MM.1S (cell line): ENCODE data around the gene TIPIN.
"Not testable (repeated sequence)": the region's sequence is repeated elsewhere in the genome, so short reads cannot be mapped to it uniquely, and the experiment has no call there.

Source experiments
- DNase-seq: peaks from one replicate; pipeline ENCODE4 v3.0.0-alpha.2; 2015
- H2AFZ ChIP-seq: fragments of 300-600 bp; sonication (generic); 2 replicates; pipeline ENCODE4 v1.6.0; 2016; ENCODE audit warnings: antibody characterized with exemption, low read length
- H3F3A ChIP-seq: fragments of 300-600 bp; sonication (generic); 2 replicates; pipeline ENCODE4 v1.6.1; 2016; ENCODE audit warnings: mild to moderate bottlenecking, antibody characterized with exemption, low read length, moderate library complexity, mixed read lengths; ENCODE audit not compliant: insufficient read depth
- H3K27ac ChIP-seq: fragments of 300-600 bp; sonication (generic); 2 replicates; pipeline ENCODE4 v1.5.1; 2016; ENCODE audit warnings: mild to moderate bottlenecking, low read length
- H3K27me3 ChIP-seq: fragments of 300-600 bp; sonication (generic); replicated peaks from 2 replicates; pipeline ENCODE4 v1.6.0; 2016; ENCODE audit warnings: low read length; ENCODE audit not compliant: insufficient read depth
- H3K36me3 ChIP-seq: fragments of 300-600 bp; sonication (generic); replicated peaks from 2 replicates; pipeline ENCODE4 v1.6.1; 2016; ENCODE audit warnings: mild to moderate bottlenecking, low read length, mixed read lengths; ENCODE audit not compliant: insufficient read depth
- H3K4me1 ChIP-seq: fragments of 300-600 bp; sonication (generic); 2 replicates; pipeline ENCODE4 v1.6.1; 2016; ENCODE audit warnings: low read length, mixed read lengths
- H3K4me2 ChIP-seq: fragments of 300-600 bp; sonication (generic); 2 replicates; pipeline ENCODE4 v1.6.0; 2016; ENCODE audit warnings: low read depth, low read length
- H3K4me3 ChIP-seq: fragments of 300-600 bp; sonication (generic); 2 replicates; pipeline ENCODE4 v1.5.1; 2016; ENCODE audit warnings: low read length, mixed read lengths
- H3K79me2 ChIP-seq: fragments of 300-600 bp; sonication (generic); 2 replicates; pipeline ENCODE4 v1.6.1; 2016; ENCODE audit warnings: mixed run types, low read length, mixed read lengths
- H3K9ac ChIP-seq: fragments of 300-600 bp; sonication (generic); 2 replicates; pipeline ENCODE4 v1.6.1; 2016; ENCODE audit warnings: low read length, mixed read lengths
- H3K9me2 ChIP-seq: fragments of 300-600 bp; sonication (generic); replicated peaks from 2 replicates; pipeline ENCODE4 v1.6.1; 2016; ENCODE audit warnings: mild to moderate bottlenecking, low read length, mixed read lengths; ENCODE audit not compliant: insufficient read depth
- H3K9me3 ChIP-seq: fragments of 300-600 bp; sonication (generic); replicated peaks from 2 replicates; pipeline ENCODE4 v1.6.1; 2016; ENCODE audit warnings: mild to moderate bottlenecking, low read length, mixed read lengths; ENCODE audit not compliant: insufficient read depth
- H4K20me1 ChIP-seq: fragments of 300-600 bp; sonication (generic); 2 replicates; pipeline ENCODE4 v1.6.1; 2016; ENCODE audit warnings: mild to moderate bottlenecking, low read length, moderate library complexity, mixed read lengths; ENCODE audit not compliant: insufficient read depth
- CTCF ChIP-seq: fragments of 300-600 bp; sonication (generic); IDR thresholded peaks from 2 replicates; pipeline ENCODE4 v1.5.1; 2016; ENCODE audit warnings: antibody characterized with exemption, low read length, mixed read lengths
- EZH2 ChIP-seq: fragments of 300-600 bp; sonication (generic); optimal IDR thresholded peaks from 2 replicates; pipeline ENCODE3; 2017; ENCODE audit warnings: low read depth, mild to moderate bottlenecking, antibody characterized with exemption, low read length, mixed read lengths
- EZH2phosphoT487 ChIP-seq: fragments of 300-600 bp; sonication (generic); IDR thresholded peaks from 2 replicates; pipeline ENCODE4 v1.6.1; 2018; ENCODE audit warnings: antibody characterized with exemption, low read length

The TIPIN gene

GRCh38 chr15:66399276-66399675 lies 42.8 kb upstream of the TIPIN start:
- Histone ChIP-seq H3K27ac (no peak overlapping the region), H3K79me2 (peaks cover 96% of the 10 kb centered on the region), H3K9me2 (no peaks in the 10 kb centered on the region), H3F3A (no peaks in the 10 kb centered on the region), H3K9me3 (no peaks in the 10 kb centered on the region), H2AFZ (no peak overlapping the region), H3K9ac (no peak overlapping the region), H3K4me1 (no peaks in the 10 kb centered on the region), H3K27me3 (no peaks in the 10 kb centered on the region), H4K20me1 (peaks cover 7% of the 10 kb centered on the region; the same call in 1 of the 2 replicates), H3K36me3 (0 out of 2 replicates have a peak, but pooled peaks cover 2% of the 10 kb centered on the region), H3K4me3 (no peak overlapping the region), H3K4me2 (no peak overlapping the region)
- no peak for DNase-seq
- TF ChIP-seq EZH2, result no peak
- TF ChIP-seq CTCF, result no peak
- TF ChIP-seq EZH2phosphoT487, result no peak

- peaks cover 4% of the 10 kb centered on the region; the same call in 1 of the 2 replicates for H4K20me1 ChIP-seq
- no peaks in the 10 kb centered on the region for H3K9me3 ChIP-seq
- H3K4me3 ChIP-seq, result no peak overlapping the region
- H3K9ac ChIP-seq, result no peak overlapping the region
- H3K79me2 ChIP-seq, result peaks cover 96% of the 10 kb centered on the region
- H3K27me3 ChIP-seq, result no peaks in the 10 kb centered on the region
- no peak overlapping the region for H2AFZ ChIP-seq
- TF ChIP-seq CTCF (no peak), EZH2phosphoT487 (no peak), EZH2 (no peak)
- H3K4me1 ChIP-seq, result peaks cover 12% of the 10 kb centered on the region
- no peaks in the 10 kb centered on the region for H3K9me2 ChIP-seq
- H3K4me2 ChIP-seq, result no peak overlapping the region
- H3K36me3 ChIP-seq, result 0 out of 2 replicates have a peak, but pooled peaks cover 2% of the 10 kb centered on the region
- peaks cover 5% of the 10 kb centered on the region for H3F3A ChIP-seq
- no peak overlapping the region for H3K27ac ChIP-seq
- DNase-seq, result no peak
These were observed 38.4 kb upstream of the TIPIN start for GRCh38 chr15:66394915-66395314.

- Histone ChIP-seq H3K27me3 (no peaks in the 10 kb centered on the region), H2AFZ (no peak overlapping the region), H3F3A (peaks cover 9% of the 10 kb centered on the region), H3K36me3 (0 out of 2 replicates have a peak, but pooled peaks cover 2% of the 10 kb centered on the region), H3K4me3 (no peak overlapping the region), H3K9me3 (no peaks in the 10 kb centered on the region), H4K20me1 (0 out of 2 replicates have a peak, but pooled peaks cover 4% of the 10 kb centered on the region), H3K79me2 (peaks cover 96% of the 10 kb centered on the region), H3K9me2 (no peaks in the 10 kb centered on the region), H3K4me2 (no peak overlapping the region), H3K4me1 (peaks cover 16% of the 10 kb centered on the region), H3K9ac (no peak overlapping the region), H3K27ac (no peak overlapping the region)
- no peak for TF ChIP-seq CTCF
- TF ChIP-seq EZH2phosphoT487, result no peak
- TF ChIP-seq EZH2, result no peak
- no peak for DNase-seq
These were observed 38.0 kb upstream of the TIPIN start for GRCh38 chr15:66394472-66394871.

GRCh38 chr15:66393037-66393436 lies 36.6 kb upstream of the TIPIN start:
- H3K9ac ChIP-seq, DNase-seq, H3K9me2 ChIP-seq, H2AFZ ChIP-seq, H3K27ac ChIP-seq, H3K27me3 ChIP-seq, H3K9me3 ChIP-seq, H3K4me2 ChIP-seq, H3K36me3 ChIP-seq, H4K20me1 ChIP-seq, H3K4me3 ChIP-seq: not testable (repeated sequence)
- Histone ChIP-seq H3F3A (peaks cover 13% of the 10 kb centered on the region), H3K4me1 (peaks cover 25% of the 10 kb centered on the region), H3K79me2 (peaks cover 96% of the 10 kb centered on the region)
